ENCODE measurements around the gene COL23A1.

Gene COL23A1

DNA sequence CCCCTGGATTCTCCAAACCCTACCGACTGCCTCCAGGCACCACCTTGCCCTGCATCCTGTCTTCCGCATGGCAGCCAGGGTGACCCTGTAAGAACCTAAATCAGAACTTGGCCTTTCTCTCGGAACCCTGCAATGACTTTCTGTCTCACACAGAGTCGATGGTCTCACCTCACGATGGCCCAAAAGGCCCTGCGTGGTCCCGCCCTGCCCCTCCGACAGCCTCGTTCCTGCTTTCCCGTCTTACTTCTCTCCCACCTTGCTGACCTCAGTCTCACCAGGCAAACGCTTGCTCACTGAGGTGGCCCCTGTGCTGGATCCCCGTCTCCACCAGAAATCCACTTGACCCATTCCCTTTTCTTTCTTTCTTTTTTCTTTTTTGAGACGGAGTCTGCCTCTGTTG is 214.8 kb downstream of the COL23A1 start:
- no peak for TF ChIP-seq ZNF426 (tag by site-specific recombination; IDR thresholded peaks at IDR 0.05)
- TF ChIP-seq, protein P1, sequence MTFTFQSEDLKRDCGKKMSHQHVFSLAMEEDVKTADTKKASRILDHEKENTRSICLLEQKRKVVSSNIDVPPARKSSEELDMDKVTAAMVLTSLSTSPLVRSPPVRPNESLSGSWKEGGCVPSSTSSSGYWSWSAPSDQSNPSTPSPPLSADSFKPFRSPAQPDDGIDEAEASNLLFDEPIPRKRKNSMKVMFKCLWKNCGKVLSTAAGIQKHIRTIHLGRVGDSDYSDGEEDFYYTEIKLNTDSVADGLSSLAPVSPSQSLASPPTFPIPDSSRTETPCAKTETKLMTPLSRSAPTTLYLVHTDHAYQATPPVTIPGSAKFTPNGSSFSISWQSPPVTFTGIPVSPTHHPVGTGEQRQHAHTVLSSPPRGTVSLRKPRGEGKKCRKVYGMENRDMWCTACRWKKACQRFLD (tag by site-specific recombination; IDR thresholded peaks at IDR 0.05) = no peak
- no peak for TF ChIP-seq ZNF239 (tag by site-specific recombination; IDR thresholded peaks at IDR 0.05)
- TF ChIP-seq, protein P2, sequence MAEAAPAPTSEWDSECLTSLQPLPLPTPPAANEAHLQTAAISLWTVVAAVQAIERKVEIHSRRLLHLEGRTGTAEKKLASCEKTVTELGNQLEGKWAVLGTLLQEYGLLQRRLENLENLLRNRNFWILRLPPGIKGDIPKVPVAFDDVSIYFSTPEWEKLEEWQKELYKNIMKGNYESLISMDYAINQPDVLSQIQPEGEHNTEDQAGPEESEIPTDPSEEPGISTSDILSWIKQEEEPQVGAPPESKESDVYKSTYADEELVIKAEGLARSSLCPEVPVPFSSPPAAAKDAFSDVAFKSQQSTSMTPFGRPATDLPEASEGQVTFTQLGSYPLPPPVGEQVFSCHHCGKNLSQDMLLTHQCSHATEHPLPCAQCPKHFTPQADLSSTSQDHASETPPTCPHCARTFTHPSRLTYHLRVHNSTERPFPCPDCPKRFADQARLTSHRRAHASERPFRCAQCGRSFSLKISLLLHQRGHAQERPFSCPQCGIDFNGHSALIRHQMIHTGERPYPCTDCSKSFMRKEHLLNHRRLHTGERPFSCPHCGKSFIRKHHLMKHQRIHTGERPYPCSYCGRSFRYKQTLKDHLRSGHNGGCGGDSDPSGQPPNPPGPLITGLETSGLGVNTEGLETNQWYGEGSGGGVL (tag by site-specific recombination; IDR thresholded peaks at IDR 0.05) = no peak
- Histone ChIP-seq H3K9me3 (ENCODE audit: control insufficient read depth, insufficient read depth, low read depth, low read length) (no peaks in the 10 kb centered on the region), H3K4me1 (ENCODE audit: control insufficient read depth, insufficient read depth, low read length) (no peaks in the 10 kb centered on the region), H3K36me3 (ENCODE audit: control insufficient read depth in 2 of 2, insufficient read depth in 1 of 2, low read length in 2 of 2) (no peaks in the 10 kb centered on the region), H3K4me3 (ENCODE audit: low read depth, low read length) (no peak overlapping the region), H3K27ac (ENCODE audit: extremely low read depth, low read depth, low read length) (no peak overlapping the region)
- ChIA-PET POLR2A (no interaction called here), CTCF (no interaction called here)

DNA sequence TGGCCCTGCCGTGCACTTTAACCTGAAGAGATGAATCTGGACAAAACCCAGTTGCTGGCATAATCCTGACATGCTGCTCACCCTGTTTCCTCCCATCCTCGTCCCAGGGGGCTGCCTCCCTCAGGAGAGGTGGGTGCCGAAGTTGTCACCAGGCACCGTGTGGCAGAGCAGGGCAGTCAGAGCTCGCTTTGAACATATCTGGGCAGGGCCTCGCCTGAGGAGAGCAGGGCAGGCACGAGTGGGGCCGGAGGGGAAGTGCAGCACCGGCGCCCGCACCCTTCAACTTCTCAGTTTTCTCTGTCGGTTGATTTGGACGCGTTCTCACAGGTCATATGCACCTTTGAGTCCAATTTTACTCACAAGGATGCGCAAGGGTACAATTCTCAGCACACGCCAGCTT is 216.5 kb downstream of the COL23A1 start:
- ChIA-PET CTCF (no interaction called here), POLR2A (no interaction called here)
- no peak for TF ChIP-seq ZNF510 (tag by site-specific recombination; IDR thresholded peaks at IDR 0.05; ENCODE audit: insufficient replicate concordance)
- TF ChIP-seq OVOL3 (tag by site-specific recombination; IDR thresholded peaks at IDR 0.05) = no peak
- TF ChIP-seq, protein P2 (tag by site-specific recombination; IDR thresholded peaks at IDR 0.05) = no peak
- no peak for TF ChIP-seq ZNF654 (tag by site-specific recombination; IDR thresholded peaks at IDR 0.05; ENCODE audit: low read depth)
- TF ChIP-seq ZNF624 (tag by site-specific recombination; IDR thresholded peaks at IDR 0.05) = no peak
- TF ChIP-seq, protein P3, sequence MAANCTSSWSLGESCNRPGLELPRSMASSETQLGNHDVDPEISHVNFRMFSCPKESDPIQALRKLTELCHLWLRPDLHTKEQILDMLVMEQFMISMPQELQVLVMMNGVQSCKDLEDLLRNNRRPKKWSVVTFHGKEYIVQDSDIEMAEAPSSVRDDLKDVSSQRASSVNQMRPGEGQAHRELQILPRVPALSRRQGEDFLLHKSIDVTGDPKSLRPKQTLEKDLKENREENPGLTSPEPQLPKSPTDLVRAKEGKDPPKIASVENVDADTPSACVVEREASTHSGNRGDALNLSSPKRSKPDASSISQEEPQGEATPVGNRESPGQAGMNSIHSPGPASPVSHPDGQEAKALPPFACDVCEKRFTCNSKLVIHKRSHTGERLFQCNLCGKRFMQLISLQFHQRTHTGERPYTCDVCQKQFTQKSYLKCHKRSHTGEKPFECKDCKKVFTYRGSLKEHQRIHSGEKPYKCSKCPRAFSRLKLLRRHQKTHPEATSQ (tag by site-specific recombination; IDR thresholded peaks at IDR 0.05) = no peak
- no peak for TF ChIP-seq ZEB2 (tag by site-specific recombination; IDR thresholded peaks at IDR 0.05)
- TF ChIP-seq KLF8 (tag by site-specific recombination; IDR thresholded peaks at IDR 0.05) = no peak
- TF ChIP-seq GFI1B (tag by site-specific recombination; IDR thresholded peaks at IDR 0.05) = no peak
- TF ChIP-seq, protein P4, sequence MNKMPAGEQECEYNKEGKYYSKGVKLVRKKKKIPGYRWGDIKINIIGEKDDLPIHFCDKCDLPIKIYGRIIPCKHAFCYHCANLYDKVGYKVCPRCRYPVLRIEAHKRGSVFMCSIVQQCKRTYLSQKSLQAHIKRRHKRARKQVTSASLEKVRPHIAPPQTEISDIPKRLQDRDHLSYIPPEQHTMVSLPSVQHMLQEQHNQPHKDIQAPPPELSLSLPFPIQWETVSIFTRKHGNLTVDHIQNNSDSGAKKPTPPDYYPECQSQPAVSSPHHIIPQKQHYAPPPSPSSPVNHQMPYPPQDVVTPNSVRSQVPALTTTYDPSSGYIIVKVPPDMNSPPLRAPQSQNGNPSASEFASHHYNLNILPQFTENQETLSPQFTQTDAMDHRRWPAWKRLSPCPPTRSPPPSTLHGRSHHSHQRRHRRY (tag by site-specific recombination; IDR thresholded peaks at IDR 0.05) = no peak
- no peak for TF ChIP-seq ZNF473 (tag by site-specific recombination; IDR thresholded peaks at IDR 0.05)
- TF ChIP-seq EGR2 (tag by site-specific recombination; IDR thresholded peaks at IDR 0.05; ENCODE audit: low read depth) = no peak
- TF ChIP-seq SCRT2 (tag by site-specific recombination; IDR thresholded peaks at IDR 0.05) = no peak
- TF ChIP-seq, protein P5, sequence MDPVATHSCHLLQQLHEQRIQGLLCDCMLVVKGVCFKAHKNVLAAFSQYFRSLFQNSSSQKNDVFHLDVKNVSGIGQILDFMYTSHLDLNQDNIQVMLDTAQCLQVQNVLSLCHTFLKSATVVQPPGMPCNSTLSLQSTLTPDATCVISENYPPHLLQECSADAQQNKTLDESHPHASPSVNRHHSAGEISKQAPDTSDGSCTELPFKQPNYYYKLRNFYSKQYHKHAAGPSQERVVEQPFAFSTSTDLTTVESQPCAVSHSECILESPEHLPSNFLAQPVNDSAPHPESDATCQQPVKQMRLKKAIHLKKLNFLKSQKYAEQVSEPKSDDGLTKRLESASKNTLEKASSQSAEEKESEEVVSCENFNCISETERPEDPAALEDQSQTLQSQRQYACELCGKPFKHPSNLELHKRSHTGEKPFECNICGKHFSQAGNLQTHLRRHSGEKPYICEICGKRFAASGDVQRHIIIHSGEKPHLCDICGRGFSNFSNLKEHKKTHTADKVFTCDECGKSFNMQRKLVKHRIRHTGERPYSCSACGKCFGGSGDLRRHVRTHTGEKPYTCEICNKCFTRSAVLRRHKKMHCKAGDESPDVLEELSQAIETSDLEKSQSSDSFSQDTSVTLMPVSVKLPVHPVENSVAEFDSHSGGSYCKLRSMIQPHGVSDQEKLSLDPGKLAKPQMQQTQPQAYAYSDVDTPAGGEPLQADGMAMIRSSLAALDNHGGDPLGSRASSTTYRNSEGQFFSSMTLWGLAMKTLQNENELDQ (tag by site-specific recombination; IDR thresholded peaks at IDR 0.05; ENCODE audit: low read depth) = no peak
- no peak for TF ChIP-seq GLIS1 (tag by site-specific recombination; IDR thresholded peaks at IDR 0.05)
- no peak for TF ChIP-seq ZNF211 (tag by site-specific recombination; IDR thresholded peaks at IDR 0.05; ENCODE audit: low read depth)
- no peak for TF ChIP-seq ZNF558 (tag by site-specific recombination; IDR thresholded peaks at IDR 0.05)
- no peaks in the 10 kb centered on the region for H3K36me3 ChIP-seq (ENCODE audit: control insufficient read depth in 2 of 2, insufficient read depth in 1 of 2, low read length in 2 of 2)
- no peaks in the 10 kb centered on the region; the same call in 1 of the 2 replicates for H3K9me3 ChIP-seq (ENCODE audit: control insufficient read depth, insufficient read depth, low read depth, low read length)
- H3K4me3 ChIP-seq (ENCODE audit: low read depth, low read length) = no peak overlapping the region
- no peak overlapping the region for H3K27ac ChIP-seq (ENCODE audit: extremely low read depth, low read depth, low read length)
- no peaks in the 10 kb centered on the region for H3K4me1 ChIP-seq (ENCODE audit: control insufficient read depth, insufficient read depth, low read length)

Data from HEK293 (cell line).